Liver (tissue), 9 donors: ENCODE results near the gene FLYWCH2. TPM values are rescaled to one million over a fixed set of nuclear protein-coding genes. Genes with fewer than 3 reads are reported as not detected.
A peak's percentile ranks its signal among the peaks of the same experiment; 100 is the strongest.

Experiments used
- DNase-seq: peaks from one replicate; pipeline ENCODE4 v3.0.0-alpha.2; 2017; ENCODE audit warnings: low spot score
- H3K27ac ChIP-seq, 2 donors: one replicate each; pipeline ENCODE4 v1.7.0; 2013; ENCODE audit warnings: inconsistent platforms in 2 of 2, low read length in 2 of 2, control low read depth in 1 of 2, low read depth in 1 of 2, mild to moderate bottlenecking in 1 of 2
- H3K27me3 ChIP-seq, 4 donors: one replicate each; pipeline versions ENCODE4 v1.6.1 to v1.7.0; 2013; ENCODE audit warnings: low read length in 3 of 4, inconsistent platforms in 1 of 4, mild to moderate bottlenecking in 1 of 4, moderate library complexity in 1 of 4; ENCODE audit not compliant: control insufficient read depth in 4 of 4, insufficient read depth in 4 of 4
- H3K36me3 ChIP-seq, 4 donors: one replicate each; pipeline versions ENCODE4 v1.6.1 to v1.7.0; 2013; ENCODE audit warnings: low read length in 3 of 4, mild to moderate bottlenecking in 3 of 4, low read depth in 1 of 4, moderate library complexity in 1 of 4; ENCODE audit not compliant: control insufficient read depth in 4 of 4, insufficient read depth in 3 of 4
- H3K4me1 ChIP-seq, 4 donors: one replicate each; pipeline versions ENCODE4 v1.6.1 to v1.7.0; 2013; ENCODE audit warnings: low read length in 3 of 4, mild to moderate bottlenecking in 3 of 4, moderate library complexity in 1 of 4; ENCODE audit not compliant: control insufficient read depth in 4 of 4, insufficient read depth in 4 of 4
- H3K4me3 ChIP-seq, 3 donors: one replicate each; pipeline versions ENCODE4 v1.6.1 to v1.7.0; 2013; ENCODE audit warnings: low read length in 3 of 3, control low read depth in 1 of 3, low read depth in 1 of 3, mild to moderate bottlenecking in 1 of 3
- H3K9ac ChIP-seq, 2 donors: one replicate each; pipeline ENCODE4 v1.7.0; 2013; ENCODE audit warnings: low read length in 2 of 2, mild to moderate bottlenecking in 2 of 2, moderate library complexity in 2 of 2, control low read depth in 1 of 2, low read depth in 1 of 2
- H3K9me3 ChIP-seq, 4 donors: one replicate each; pipeline versions ENCODE4 v1.6.1 to v1.7.0; 2013; ENCODE audit warnings: low read length in 3 of 4; ENCODE audit not compliant: control insufficient read depth in 4 of 4
- ATF3 ChIP-seq: IDR thresholded peaks from 2 replicates; pipeline ENCODE4 v1.6.1; 2016; ENCODE audit warnings: antibody characterized with exemption
- EGR1 ChIP-seq, 2 donors: IDR thresholded peaks; 2 replicates each; pipeline ENCODE4 v1.6.1; 2016 to 2018; ENCODE audit warnings: antibody characterized with exemption in 2 of 2, low read depth in 2 of 2
- FOXA1 ChIP-seq: IDR thresholded peaks from 2 replicates; pipeline ENCODE4 v1.6.1; 2016; ENCODE audit warnings: antibody characterized with exemption
- FOXA2 ChIP-seq: IDR thresholded peaks from 2 replicates; pipeline ENCODE4 v1.6.1; 2016; ENCODE audit warnings: antibody characterized with exemption
- GABPA ChIP-seq, 2 donors: IDR thresholded peaks in 1 of 2; conservative IDR thresholded peaks in 1 of 2; 2 replicates each; pipeline ENCODE4 v1.6.1; 2016; ENCODE audit warnings: antibody characterized with exemption in 2 of 2, mild to moderate bottlenecking in 1 of 2, moderate library complexity in 1 of 2
- HNF4A ChIP-seq, 2 donors: conservative IDR thresholded peaks; 2 replicates each; pipeline ENCODE4 v1.6.1; 2016; ENCODE audit warnings: antibody characterized with exemption in 2 of 2, mild to moderate bottlenecking in 2 of 2
- HNF4G ChIP-seq: IDR thresholded peaks from 2 replicates; pipeline ENCODE4 v1.6.1; 2016; ENCODE audit warnings: antibody characterized with exemption
- JUND ChIP-seq, 2 donors: IDR thresholded peaks; 2 replicates each; pipeline ENCODE4 v1.6.1; 2016; ENCODE audit warnings: antibody characterized with exemption in 2 of 2
- MAX ChIP-seq: IDR thresholded peaks from 2 replicates; pipeline ENCODE4 v1.6.1; 2016; ENCODE audit warnings: antibody characterized with exemption
- NR2F2 ChIP-seq: IDR thresholded peaks from 2 replicates; pipeline ENCODE4 v1.6.1; 2016; ENCODE audit warnings: antibody characterized with exemption
- RAD21 ChIP-seq, 2 donors: IDR thresholded peaks; 2 replicates each; pipeline ENCODE4 v1.6.1; 2016; ENCODE audit warnings: antibody characterized with exemption in 2 of 2, mild to moderate bottlenecking in 2 of 2
- REST ChIP-seq: IDR thresholded peaks from 2 replicates; pipeline ENCODE4 v1.6.1; 2016; ENCODE audit warnings: antibody characterized with exemption, mild to moderate bottlenecking
- RXRA ChIP-seq, 2 donors: IDR thresholded peaks; 2 replicates each; pipeline ENCODE4 v1.6.1; 2017 to 2018; ENCODE audit warnings: antibody characterized with exemption in 2 of 2, mild to moderate bottlenecking in 1 of 2
- SP1 ChIP-seq: IDR thresholded peaks from 2 replicates; pipeline ENCODE4 v1.6.1; 2018; ENCODE audit warnings: antibody characterized with exemption, mild to moderate bottlenecking
- TAF1 ChIP-seq: conservative IDR thresholded peaks from 2 replicates; pipeline ENCODE4 v1.6.1; 2016; ENCODE audit warnings: antibody characterized with exemption, mild to moderate bottlenecking
- YY1 ChIP-seq: IDR thresholded peaks from 2 replicates; pipeline ENCODE4 v1.6.1; 2016; ENCODE audit warnings: antibody characterized with exemption, mild to moderate bottlenecking
- WGBS: extraction: QIAGEN DNeasy Blood & Tissue Kit; methylation state at CpG from one replicate; pipeline ENCODE4 v1.1.7; 2013; 5-methylcytosine and 5-hydroxymethylcytosine counted together
- polyA plus RNA-seq, 2 donors: library from polyadenylated mRNA; stranded (reverse) in 1 of 2; unstranded in 1 of 2; fragments of 200-250 nt in 1 of 2; fragments of >200 nt in 1 of 2; fragmentation: Nextera tagmentation in 1 of 2; extraction: Ambion mirVana in 1 of 2; gene quantifications; one replicate each; pipeline versions ENCODE4 v1.2.1 to v1.2.3, GENCODE V29; 2013 to 2015
- total RNA-seq, 2 donors: library from RNA; depleted of rRNA; stranded (reverse); fragments of >200 nt; gene quantifications; one replicate each; pipeline ENCODE4 v1.2.3, GENCODE V29; 2014
- TF ChIP-seq, protein P1 (sequence below): IDR thresholded peaks from 2 replicates; pipeline ENCODE4 v1.6.1; 2016; ENCODE audit warnings: antibody characterized with exemption
- TF ChIP-seq, protein P2 (sequence below): fragments of 150-350 bp; IDR thresholded peaks from 2 replicates; pipeline ENCODE4 v1.5.1; 2017; ENCODE audit warnings: improper control_type of control experiment, low read depth, low read length; ENCODE audit not compliant: missing input control
- donor health status: healthy.
- donor health status: healthy.
- donor health status: healthy.
- donor health status: healthy.
- donor health status: healthy.

The FLYWCH2 gene
- total and polyA plus RNA-seq, 4 donors: 4.9 to 21.0 (median 8.6) TPM

DNA sequence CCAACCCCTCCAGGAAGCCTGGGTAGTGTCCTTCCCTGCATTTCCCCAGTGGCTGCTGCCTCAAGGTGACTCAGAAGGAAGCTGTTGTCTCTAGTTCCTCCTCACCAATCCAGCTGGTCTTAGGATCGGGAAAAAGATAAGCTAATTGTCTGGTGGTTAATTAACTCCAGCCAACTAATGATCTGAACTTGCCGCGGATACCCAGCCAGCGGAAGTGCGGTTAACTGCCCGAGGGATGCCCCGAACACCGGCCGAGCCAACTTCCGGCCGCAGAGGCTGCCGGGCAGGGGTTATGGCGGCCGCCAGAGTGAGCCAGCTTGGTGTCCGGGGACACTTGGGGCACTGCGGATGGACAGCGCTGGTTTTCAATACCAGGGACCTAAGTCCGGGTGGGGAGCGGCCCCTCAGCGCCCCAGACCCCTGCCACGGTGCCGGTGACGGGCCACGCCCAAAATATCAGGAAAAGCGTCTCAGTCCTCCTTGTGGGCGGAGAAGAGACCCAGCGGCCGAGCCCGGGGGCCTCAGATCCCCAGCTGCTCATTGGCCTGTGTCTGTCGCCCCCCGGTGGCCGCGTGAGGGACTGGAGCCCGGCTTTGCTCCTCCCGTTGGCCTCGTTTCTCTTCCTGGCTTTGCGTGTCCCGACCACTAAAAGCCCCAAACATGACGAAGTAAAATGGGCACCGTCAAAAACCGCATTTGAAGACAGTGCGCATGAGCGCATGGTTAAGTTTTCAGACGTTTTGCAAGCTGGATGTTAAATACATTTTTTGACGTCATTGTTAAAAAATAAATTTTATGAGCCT, 14.8 kb upstream of the FLYWCH2 start:
- under 1% methylated on average over 45 of the region's 45 CpGs for WGBS
- peaks cover 3 to 5% (median 5%) of the 10 kb centered on the region in 4 donors for H3K4me1 ChIP-seq
- no peaks in the 10 kb centered on the region for H3K36me3 ChIP-seq
- H3K27me3 ChIP-seq: no peaks in the 10 kb centered on the region
- peak overlapping the region; percentile 57 to 87 (median 83) for H3K4me3 ChIP-seq
- peak; percentile 96 for DNase-seq
- H3K9ac ChIP-seq: peak overlapping the region; percentile 65 to 74
- peak overlapping the region; percentile 85 to 93 for H3K27ac ChIP-seq
- TF ChIP-seq TAF1: peak; percentile 44
- no peak for TF ChIP-seq REST
- no peak for TF ChIP-seq HNF4G
- TF ChIP-seq, protein P1, sequence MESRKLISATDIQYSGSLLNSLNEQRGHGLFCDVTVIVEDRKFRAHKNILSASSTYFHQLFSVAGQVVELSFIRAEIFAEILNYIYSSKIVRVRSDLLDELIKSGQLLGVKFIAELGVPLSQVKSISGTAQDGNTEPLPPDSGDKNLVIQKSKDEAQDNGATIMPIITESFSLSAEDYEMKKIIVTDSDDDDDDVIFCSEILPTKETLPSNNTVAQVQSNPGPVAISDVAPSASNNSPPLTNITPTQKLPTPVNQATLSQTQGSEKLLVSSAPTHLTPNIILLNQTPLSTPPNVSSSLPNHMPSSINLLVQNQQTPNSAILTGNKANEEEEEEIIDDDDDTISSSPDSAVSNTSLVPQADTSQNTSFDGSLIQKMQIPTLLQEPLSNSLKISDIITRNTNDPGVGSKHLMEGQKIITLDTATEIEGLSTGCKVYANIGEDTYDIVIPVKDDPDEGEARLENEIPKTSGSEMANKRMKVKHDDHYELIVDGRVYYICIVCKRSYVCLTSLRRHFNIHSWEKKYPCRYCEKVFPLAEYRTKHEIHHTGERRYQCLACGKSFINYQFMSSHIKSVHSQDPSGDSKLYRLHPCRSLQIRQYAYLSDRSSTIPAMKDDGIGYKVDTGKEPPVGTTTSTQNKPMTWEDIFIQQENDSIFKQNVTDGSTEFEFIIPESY: peak; percentile 46
- peak; percentile 3 for TF ChIP-seq FOXA2
- TF ChIP-seq RXRA (IDR thresholded peaks at IDR 0.05): peak in 1 of 2 donors; percentile 42
- TF ChIP-seq FOXA1: no peak
- no peak for TF ChIP-seq SP1
- TF ChIP-seq YY1: peak; percentile 99
- no peak for TF ChIP-seq JUND (IDR thresholded peaks at IDR 0.05)
- peak; percentile 91 to 95 for TF ChIP-seq RAD21 (IDR thresholded peaks at IDR 0.05)
- TF ChIP-seq, protein P2, sequence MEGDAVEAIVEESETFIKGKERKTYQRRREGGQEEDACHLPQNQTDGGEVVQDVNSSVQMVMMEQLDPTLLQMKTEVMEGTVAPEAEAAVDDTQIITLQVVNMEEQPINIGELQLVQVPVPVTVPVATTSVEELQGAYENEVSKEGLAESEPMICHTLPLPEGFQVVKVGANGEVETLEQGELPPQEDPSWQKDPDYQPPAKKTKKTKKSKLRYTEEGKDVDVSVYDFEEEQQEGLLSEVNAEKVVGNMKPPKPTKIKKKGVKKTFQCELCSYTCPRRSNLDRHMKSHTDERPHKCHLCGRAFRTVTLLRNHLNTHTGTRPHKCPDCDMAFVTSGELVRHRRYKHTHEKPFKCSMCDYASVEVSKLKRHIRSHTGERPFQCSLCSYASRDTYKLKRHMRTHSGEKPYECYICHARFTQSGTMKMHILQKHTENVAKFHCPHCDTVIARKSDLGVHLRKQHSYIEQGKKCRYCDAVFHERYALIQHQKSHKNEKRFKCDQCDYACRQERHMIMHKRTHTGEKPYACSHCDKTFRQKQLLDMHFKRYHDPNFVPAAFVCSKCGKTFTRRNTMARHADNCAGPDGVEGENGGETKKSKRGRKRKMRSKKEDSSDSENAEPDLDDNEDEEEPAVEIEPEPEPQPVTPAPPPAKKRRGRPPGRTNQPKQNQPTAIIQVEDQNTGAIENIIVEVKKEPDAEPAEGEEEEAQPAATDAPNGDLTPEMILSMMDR: peak; percentile 92
- TF ChIP-seq NR2F2: peak; percentile 53
- TF ChIP-seq MAX: peak; percentile 52
- peak in 1 of 2 donors; percentile 13 for TF ChIP-seq HNF4A (conservative IDR thresholded peaks at IDR 0.05)
- TF ChIP-seq ATF3: no peak
- TF ChIP-seq EGR1 (IDR thresholded peaks at IDR 0.05; ENCODE audit: low read depth in 2 of 2): peak in 1 of 2 donors; percentile 42
- TF ChIP-seq GABPA (IDR thresholded peaks at IDR 0.05 in 1 of 2, conservative IDR thresholded peaks at IDR 0.05 in 1 of 2): peak; percentile 90 to 98
- H3K9me3 ChIP-seq: no peaks in the 10 kb centered on the region
